GM18520 (cell line): ENCODE results near the gene CYBRD1.
"Not testable (repeated sequence)": the region's sequence is repeated elsewhere in the genome, so short reads cannot be mapped to it uniquely, and the experiment has no call there.

Source experiments
- ATAC-seq: cut with Tn5 transposase; IDR thresholded peaks from one replicate; pipeline ENCODE4 v1.9.1; 2021; ENCODE audit not compliant: unreplicated experiment

Gene CYBRD1

DNA sequence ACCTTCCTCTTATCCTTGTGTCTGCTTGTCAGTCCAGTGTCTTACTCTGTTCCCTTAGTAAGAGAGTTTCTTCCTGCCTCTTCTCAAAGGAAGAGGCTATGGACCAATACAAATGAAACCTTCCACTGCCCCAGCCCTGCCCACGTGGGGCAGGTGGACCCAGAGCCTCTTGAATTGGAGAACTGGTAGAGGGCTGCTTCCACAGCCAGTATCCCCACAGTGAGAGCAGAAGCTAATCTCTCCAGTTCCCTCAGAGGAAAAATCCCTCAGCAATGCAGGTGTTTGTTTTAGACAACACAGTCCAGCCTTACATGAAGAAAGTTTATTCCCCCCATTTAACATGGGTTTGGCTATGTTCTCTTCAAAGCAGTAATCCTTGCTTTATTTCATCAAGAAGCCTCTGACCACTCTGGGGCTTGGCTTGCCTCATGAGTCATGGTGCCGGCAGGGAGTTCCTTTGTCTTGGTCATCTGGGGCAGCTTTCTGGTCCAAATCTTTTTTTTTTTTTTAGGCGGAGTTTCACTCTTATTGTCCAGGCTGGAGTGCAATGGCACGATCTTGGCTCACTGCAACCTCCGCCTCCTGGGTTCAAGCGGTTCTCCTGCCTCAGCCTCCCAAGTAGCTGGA, 6.5 kb upstream of the CYBRD1 start:
- ATAC-seq = no peak

- ATAC-seq = no peak
Observed at GRCh38 chr2:171516793-171517192, 5.5 kb upstream of the CYBRD1 start.

DNA sequence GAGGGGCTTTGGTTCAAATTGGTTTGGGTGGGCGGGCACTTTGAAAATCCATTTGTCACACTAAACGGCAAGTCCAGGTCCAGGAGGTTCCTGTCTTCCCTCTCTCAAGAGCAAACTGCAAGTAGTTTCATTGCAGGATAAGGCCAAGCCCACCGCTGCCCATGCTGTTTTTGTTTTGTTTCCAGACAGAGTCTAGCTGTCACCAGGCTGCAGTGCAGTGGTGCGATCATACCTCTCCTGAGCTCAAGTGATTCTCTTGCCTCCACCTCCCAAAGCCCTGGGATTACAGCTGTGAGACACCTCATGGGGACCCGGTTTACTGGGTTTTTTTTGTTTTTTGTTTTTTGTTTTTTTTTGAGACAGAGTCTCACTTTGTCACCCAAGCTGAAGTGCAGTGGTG, 1.8 kb upstream of the CYBRD1 start:
- no peak for ATAC-seq

DNA sequence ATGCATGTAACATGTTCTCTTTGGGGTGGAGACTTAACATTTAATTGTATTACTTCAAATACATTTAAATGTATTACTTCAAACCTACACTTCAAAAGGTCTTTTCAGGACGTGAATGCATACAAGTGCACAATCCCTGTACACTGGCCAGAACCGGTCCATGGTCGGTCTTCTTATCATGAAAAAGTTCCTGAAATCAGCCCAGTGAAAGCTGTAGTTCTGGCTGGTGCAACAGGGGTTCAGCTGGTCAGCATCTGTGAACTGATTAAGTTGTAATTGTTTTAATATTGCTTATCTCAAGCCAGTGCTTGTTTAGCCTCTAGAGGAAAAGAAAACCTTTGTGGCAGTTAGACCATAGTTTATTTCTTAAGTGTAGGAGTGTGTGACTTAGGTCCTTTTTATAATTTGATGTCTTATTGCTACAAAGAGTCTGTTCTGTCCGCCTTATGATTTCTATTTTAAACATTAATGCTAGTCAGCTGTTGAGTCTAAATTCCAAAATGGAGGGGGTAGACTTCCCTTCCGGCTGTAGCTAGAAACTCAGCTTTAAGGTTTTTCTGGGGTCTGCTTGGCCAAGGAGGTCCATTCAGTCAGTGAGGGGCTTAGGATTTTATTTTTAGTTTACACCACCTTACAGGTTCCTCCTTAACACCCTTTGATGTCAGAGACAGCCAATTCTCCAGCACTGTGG, 768 bp upstream of the CYBRD1 start:
- no peak for ATAC-seq

- ATAC-seq = no peak
Observed at GRCh38 chr2:171522788-171523087, 464 bp downstream of the CYBRD1 start.

DNA sequence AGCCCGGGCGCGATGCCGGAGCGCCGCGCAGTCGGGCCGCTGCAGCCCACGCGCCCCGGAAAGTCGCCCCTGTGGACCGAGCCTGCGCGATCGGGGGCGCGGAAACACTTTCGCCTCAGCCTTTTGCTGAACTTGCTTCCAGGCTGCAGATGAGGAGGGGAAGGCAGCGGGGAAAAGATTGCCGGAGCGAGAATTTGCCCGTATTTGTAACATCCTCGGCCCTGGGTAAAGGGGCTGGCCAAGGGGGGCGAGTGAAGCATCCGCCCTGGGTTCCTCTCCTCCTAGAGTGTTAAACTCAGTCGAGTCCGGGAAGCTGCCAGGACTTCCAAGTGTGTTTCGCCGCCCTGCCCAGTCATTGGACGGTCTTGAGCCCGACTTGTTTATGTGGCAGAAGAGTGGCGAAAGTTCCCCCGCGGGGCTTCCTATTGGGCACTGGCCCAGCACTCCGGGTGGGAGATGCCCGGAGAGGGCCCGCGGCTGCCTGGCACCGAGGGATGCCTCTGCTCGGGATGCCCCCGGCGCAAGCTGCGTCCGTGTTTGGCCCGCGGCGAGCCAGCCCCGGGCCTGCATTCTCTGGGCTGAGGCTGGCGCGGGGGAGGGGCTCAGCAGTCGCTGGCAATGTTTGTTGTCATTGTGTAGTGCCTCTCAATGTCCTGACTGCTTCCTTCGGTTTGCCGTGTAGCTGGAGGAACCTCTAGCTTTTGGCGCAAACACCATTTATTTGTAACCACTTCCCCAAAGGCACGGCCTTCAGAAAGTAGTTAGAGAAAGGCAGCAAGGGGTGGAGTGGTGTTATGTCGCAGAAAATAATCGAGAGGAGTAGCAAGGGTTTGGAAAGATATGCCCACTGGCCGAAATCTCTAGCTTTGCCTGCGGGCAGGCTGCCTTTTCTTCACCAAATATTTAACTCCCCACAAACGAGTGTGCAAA, 1.1 kb downstream of the CYBRD1 start:
- no peak for ATAC-seq

DNA sequence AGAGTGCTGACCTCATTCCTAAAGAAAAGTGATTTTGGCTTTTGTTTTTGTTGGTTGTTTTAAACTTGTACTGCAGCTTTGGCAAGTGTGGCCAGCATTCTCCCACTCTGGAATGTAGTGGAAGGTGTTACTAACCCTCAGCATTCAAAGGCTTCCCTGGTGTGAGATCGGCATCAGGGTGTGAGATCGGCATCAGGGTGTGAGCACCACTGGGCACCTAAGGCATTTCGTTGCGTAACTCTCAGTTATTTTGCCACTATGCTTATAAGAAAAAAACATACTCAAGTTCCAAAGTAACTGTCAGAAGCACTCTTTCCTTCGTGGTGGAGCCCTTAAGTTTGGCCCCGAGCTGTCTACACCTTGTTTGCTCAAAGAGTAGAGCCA, 1.7 kb downstream of the CYBRD1 start:
- ATAC-seq = no peak

GRCh38 chr2:171529914-171530313, 7.6 kb downstream of the CYBRD1 start:
- no peak for ATAC-seq

DNA sequence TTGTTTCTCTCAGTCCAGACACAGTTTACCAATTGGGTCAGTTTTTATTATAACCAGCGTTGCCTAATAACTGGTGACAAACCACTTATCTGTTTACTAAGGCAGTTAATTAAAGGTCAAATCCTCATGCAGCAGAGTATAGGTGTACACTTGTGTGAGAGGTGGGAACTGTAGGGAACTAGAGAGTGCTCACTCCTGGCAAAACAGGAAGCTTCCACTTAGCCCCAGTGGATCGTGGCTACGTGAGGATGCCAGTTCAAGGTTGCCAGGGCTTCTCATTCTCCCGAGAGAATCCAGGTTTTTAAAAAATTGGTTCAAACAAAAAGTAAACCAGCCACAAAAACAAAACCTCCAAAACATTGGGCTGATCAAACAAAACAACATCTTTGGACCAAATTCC, 8.1 kb downstream of the CYBRD1 start:
- ATAC-seq = no peak

GRCh38 chr2:171530859-171531258, 8.6 kb downstream of the CYBRD1 start:
- not testable (repeated sequence) for ATAC-seq

- no peak for ATAC-seq
Observed at GRCh38 chr2:171531291-171531690, 9.0 kb downstream of the CYBRD1 start.

- ATAC-seq = no peak
Observed at GRCh38 chr2:171531836-171532450, 9.7 kb downstream of the CYBRD1 start.

- ATAC-seq = no peak
Observed at GRCh38 chr2:171533331-171533730, 11.1 kb downstream of the CYBRD1 start.

- not testable (repeated sequence) for ATAC-seq
Observed at GRCh38 chr2:171535528-171535927, 13.3 kb downstream of the CYBRD1 start.

DNA sequence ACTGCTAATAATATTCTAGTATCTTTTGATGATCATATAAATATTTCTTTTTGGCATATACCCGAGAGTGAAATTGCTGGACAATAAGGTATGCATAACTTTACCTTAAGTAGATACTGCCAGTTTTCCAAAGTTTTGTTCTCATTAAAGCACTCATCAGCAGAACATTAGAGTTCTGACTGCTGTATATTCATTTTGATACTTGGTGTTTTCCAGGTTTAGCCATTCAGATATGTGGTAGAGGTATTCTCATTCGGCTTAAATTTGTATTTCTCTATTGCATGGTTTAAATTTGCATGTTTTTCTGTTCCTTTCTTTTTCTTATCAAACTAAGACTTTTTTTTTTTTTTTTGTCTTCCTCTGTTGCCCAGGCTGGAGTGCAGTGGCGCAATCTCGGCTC, 18.2 kb downstream of the CYBRD1 start:
- peak; percentile 77 for ATAC-seq

DNA sequence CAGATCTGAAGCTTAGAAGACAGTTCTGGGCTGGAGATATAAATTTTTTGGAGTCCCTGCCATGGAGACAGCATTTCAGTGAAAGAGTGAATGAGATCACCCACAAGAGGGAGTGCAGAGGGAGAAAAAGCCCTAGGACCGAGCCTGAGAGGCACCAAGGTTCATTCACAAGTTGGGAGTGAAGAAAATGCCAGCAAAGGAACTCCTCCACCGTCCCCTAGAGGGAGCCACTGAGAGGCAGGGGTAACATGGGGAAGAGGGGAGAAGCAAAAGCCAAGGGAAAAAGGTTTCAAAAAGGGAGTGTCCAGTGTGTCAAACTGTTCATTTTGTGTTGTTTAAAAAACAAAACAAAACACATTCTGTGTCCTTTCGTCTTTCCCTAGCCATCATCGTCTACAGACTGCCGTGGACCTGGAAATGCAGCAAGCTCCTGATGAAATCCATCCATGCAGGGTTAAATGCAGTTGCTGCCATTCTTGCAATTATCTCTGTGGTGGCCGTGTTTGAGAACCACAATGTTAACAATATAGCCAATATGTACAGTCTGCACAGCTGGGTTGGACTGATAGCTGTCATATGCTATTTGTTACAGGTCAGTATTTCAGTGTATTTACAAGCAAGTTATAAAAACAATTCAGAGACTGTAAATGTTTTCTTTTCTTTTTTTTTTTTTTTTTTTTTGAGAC, 19.1 kb downstream of the CYBRD1 start:
- ATAC-seq = no peak

- no peak for ATAC-seq
Observed at GRCh38 chr2:171545086-171545485, 22.8 kb downstream of the CYBRD1 start.

DNA sequence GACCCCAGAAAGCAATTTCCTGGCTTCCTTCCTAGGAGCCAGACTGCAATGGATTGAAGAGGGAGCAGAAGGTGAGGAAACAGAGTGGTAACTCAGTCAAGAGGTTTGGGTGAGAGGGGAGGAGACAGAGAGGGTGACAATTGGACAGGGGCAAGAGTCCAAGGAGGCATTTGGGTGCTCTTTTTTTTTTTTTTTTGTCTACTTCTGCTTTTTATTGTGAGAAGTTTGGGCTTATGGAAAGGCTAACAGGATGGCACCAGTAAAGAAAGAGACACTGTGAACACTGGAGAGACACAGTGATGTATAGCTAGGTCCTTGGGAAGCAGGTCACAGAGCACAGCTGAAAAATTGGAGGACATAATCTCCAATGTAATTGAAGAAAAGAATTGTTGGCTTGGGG, 25.0 kb downstream of the CYBRD1 start:
- ATAC-seq = no peak

DNA sequence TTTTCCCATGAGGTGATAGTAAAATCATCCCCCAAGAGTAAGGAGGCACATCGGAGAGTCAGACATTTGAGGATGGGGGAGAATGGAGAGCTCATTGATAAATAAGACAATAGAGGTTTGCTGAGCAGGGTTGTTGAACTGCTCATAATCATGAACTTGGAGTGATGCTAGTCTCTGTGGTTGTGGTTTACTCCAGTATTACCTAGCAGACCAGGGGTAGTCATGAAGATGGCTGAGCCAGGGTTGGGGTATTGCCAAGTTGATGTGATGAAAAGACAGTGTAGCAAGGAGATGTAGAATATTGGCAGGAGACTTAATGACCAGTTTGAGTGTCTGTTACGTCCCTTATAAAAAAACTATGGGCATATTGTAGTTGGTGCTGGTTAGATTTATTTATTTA, 25.4 kb downstream of the CYBRD1 start:
- no peak for ATAC-seq

- no peak for ATAC-seq
Observed at GRCh38 chr2:171550613-171551012, 28.3 kb downstream of the CYBRD1 start.

- ATAC-seq = no peak
Observed at GRCh38 chr2:171551836-171552235, 29.6 kb downstream of the CYBRD1 start.
